DMS53 treated with DMSO at 0.1 percent for 48 hours (cell line): ENCODE measurements around the gene WAPL.

Source experiments
- DNase-seq: peaks from one replicate; lab custom pipeline; 2025; ENCODE audit not compliant: unreplicated experiment; lab: John Stamatoyannopoulos, UW

The WAPL gene

GRCh38 chr10:86413046-86413728 is 108.4 kb downstream of the WAPL start:
- no peak for DNase-seq

DNA sequence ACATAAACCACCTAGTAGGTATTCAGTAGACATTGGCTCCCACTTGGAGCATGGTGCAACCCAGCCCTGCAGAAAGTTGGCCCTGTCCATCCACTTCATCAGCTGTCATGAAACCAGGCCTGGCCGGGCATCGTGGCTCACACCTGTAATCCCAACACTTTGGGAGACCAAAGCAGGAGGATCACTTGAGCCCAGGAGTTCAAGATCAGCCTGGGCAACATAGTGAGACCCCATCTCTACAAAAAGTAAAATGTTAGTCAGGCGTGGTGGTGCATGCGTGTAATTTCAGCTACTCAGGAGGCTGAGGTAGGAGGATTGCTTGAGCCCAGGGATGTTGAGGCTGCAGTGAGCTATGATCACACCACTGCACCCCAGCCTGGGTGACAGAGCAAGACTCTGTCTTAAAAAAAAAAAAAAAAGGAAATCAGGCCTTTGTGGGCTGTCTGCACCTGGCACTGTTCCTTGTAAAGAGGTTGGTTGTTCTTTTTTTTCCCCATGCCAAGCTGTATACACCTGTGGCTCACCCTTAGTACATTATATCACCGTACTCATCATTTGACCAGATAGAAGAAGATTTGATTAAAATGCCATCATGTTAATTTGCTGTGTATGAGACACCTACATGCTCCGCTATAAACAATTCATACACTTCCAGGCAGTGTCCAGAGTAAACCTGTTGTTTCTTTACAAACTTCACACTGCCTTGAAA is 109.6 kb downstream of the WAPL start:
- DNase-seq = no peak

GRCh38 chr10:86411281-86411841 is 110.2 kb downstream of the WAPL start:
- no peak for DNase-seq

- no peak for DNase-seq
Observed at GRCh38 chr10:86410542-86411124, 111.0 kb downstream of the WAPL start.

DNA sequence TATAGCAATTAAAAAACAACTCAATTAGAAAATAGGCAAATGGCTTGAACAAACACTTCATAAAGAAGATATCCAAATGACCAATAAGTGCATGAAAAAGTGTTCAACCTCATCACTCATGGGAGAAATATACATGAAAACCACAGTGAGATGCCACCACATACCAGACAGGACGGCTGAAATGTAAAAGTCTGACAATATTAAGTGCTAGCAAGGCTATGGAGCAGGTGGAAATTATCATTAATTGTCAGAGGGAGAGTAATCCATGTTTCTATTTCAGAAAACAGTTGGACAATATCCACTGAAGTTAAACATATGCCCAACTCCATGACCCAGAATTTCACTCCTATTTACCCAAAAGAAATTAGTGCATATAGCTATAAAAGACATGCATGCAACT is 112.4 kb downstream of the WAPL start:
- no peak for DNase-seq

GRCh38 chr10:86403183-86403797 is 118.3 kb downstream of the WAPL start:
- DNase-seq = no peak

DNA sequence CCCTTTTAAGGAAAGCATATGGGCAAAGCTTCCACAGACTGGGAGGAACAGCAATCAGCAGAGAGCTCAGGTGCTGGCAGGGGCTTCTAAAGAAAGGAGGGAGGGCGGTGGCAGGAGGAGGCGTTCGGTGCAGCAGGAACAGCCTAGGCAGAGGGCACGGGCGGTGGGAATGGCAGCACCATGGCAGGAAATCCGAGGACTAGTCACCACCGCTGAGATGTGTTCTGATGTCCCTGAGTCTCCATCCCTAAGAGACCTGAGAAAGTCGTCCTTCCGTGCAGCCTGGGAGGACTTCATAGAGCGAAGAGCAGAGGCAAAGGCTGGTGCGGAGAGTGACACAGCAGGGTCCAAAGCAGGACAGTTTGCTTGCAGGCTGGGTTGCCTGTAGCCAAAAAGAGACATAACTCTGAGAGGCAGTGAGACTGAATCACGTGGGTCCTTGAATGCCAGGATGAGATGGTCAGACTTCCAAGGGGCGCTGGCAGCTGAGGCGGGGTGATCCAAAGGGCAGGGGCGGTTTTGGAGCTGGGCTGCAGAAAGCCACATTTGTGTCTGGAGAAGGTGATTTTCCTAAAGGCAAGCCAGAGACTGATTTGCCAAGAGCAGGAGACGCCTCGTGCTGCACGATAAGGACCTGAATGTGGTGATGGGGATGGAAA is 119.2 kb downstream of the WAPL start:
- DNase-seq = no peak

DNA sequence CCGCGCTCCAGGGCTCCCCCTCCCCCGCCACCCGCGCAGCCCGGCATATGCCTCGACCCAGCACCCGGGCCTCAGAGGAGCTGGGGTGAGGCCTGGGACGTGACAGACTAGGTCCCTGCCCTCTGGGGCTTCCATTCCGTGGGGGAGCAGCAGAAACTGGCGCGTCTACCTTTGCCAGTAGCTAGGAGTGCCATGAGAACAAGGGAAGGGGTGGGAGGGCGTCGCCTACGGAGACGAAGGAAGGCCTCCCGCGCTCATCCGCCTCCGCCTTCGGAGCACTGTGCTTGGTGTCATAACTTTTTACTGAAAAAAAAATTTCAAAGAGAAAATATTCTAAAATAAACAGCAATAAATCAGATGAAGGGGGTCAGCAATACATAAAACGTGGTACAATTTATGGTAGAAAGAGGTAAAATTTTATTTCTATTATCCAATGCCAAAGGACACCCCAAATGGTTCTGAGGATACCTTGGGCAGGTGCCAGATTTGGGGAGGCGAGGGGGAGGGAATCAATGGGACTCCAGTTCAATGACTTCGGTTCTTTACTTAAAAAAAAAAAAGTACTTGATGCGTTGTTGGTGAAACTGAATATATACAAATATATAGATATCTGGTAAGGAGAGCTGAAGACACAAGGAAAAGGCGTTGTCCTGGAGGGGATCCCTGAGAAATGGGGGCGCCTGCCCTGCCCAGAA is 119.9 kb downstream of the WAPL start:
- no peak for DNase-seq

- no peak for DNase-seq
Observed at GRCh38 chr10:86400705-86401587, 120.6 kb downstream of the WAPL start.

DNA sequence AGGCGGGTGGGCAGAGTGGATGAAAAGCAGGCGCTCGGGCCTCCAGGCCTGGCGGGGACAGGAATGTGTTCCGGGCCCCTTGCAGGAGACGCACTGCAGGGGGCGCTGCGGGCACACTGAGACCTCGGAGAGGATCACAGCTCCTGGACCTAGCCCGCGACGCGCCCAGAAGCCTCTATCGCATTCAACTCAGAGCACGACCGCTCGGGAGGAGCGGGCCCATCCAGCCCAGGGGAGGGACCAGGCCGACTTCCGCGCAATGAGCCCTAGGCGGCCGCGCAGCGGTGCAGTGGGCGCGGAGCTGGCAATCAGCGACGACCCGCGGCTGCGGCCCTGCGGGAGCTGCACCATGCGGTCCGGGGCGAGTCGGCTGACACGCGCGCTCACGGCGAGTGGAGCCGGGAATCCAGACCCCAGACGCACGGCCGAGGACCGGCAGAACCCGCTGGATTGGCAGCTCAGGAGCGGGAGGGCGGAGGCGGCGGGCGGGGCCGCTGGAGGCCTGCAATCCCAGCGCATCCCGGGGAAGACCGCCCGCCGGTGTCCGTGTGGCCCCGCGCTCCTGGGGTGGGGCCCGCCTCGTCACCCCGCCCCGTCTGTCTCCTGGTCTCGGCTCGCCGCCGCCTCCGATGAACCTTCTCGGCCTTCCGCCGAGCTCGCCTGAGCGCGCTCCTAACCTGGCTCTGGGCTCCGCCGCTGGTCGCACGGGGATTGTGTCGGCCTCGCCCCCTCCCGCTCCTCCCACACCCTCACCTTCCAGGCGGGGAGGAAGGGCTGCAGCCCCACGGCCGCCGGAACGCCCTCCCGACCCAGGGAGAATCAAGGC is 121.5 kb downstream of the WAPL start:
- peak; percentile 92 for DNase-seq

DNA sequence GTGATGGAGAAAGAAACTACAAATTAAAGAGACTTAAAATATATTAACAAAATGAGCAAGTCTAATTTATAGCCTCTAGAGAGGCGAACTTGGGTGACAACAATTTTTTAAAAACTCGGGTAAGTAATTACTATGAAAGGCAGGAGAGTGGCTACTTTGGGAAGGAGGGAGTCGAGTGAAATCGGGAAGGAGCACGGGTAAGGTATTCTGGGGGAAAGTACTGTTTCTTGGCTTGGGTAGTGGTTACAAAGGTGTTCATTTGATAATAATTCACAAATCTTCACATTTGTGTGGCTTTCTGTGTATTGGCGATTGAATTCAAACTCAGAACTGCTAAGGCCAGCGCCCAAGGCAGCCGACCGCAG is 122.1 kb downstream of the WAPL start:
- DNase-seq = no peak

DNA sequence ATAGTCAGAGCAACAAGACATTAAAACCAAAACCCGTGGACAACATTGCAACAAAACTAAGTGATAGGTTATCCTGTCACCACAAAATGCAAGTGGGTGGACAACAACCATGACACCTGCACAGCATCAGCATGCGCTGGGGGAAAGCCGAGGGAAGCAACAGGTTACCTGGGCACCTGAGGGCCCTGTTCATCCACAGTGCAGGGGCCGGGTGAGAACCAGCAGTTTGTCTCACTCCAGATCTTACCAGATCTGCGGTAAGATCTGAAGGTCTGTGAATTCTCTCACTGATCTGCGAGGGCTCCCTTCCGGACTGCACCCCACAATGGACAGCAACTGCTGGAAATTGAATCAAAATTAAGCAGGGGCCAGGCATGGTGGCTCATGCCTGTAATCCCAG is 124.5 kb downstream of the WAPL start:
- no peak for DNase-seq

DNA sequence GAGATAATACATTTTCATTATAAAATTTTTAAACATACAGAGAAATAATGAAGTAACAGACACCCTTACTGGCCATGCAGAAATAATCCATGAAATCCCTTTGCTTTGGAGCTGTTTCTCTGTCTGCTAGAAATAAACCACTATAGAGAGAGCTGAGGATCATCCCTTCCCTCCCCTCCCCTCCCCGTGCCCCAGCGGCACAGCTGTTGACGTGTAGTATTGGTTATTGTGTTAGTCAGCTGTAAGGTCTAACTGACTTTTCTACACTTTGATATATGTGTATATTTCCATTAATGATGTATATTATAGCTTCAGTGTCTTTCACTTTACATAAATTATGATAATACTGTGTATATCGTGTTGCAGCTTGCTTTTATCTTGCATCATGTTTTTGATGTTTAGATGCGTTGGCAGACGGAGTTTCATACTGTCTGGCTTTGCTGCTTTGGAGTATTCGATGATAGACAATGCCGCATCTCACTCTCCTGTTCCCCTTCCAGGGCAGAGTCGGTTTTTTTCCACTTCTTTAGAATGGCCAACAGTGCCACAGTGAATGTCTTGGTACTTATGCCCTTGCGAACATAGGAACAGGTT is 127.6 kb downstream of the WAPL start:
- DNase-seq = no peak

- no peak for DNase-seq
Observed at GRCh38 chr10:86393362-86393761, 128.2 kb downstream of the WAPL start.

- no peak for DNase-seq
Observed at GRCh38 chr10:86392723-86393094, 128.9 kb downstream of the WAPL start.

- DNase-seq = no peak
Observed at GRCh38 chr10:86391986-86392722, 129.4 kb downstream of the WAPL start.

DNA sequence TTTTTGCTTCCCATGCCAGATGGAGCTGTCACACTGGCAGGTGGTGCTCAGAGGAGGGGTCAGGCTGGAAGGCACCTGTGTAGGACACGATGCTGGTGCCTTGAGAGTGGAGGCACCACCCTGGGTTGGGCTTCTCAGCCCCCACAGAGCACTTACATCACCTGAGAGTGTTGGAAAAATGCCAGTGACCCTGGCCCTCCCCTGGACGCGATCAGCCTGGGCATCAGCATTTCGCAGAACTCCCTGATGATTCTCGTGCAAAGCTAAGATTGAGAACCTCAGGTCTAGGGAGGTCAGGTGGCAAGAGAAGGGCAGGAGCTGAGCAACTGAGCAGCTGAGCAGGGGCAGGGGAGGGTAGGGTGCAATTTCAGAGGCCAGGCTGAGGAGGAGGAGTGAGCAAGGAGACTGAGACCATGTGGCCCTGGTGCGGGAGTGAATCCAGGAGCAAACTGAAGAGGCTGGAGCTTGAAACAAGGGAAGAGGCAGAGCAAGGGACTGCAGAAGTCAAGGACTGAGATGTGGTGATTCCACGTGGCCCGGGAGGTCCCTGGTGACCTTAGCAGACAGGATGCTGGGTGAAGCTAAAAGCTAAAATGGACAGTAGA is 130.3 kb downstream of the WAPL start:
- DNase-seq = no peak
